Activated gamma-delta T cell (primary cell): ENCODE results near the gene HINT3.
"Not testable (repeated sequence)": the region's sequence is repeated elsewhere in the genome, so short reads cannot be mapped to it uniquely, and the experiment has no call there.

ENCODE experiments used
- DNase-seq: peaks from one replicate; lab custom pipeline; 2025; lab: John Stamatoyannopoulos, UW

The HINT3 gene

GRCh38 chr6:125962900-125963497 lies 6.4 kb downstream of the HINT3 start:
- no peak for DNase-seq

GRCh38 chr6:125963817-125964216 lies 7.2 kb downstream of the HINT3 start:
- no peak for DNase-seq

GRCh38 chr6:125966569-125966968 lies 10.0 kb downstream of the HINT3 start:
- DNase-seq: no peak

GRCh38 chr6:125968493-125968892 lies 11.9 kb downstream of the HINT3 start:
- no peak for DNase-seq

GRCh38 chr6:125970760-125971159 lies 14.2 kb downstream of the HINT3 start:
- DNase-seq: no peak

GRCh38 chr6:125972478-125972877 lies 15.9 kb downstream of the HINT3 start:
- DNase-seq: not testable (repeated sequence)

- no peak for DNase-seq
Observed at GRCh38 chr6:125974214-125974866, 17.8 kb downstream of the HINT3 start.

- no peak for DNase-seq
Observed at GRCh38 chr6:125979101-125979500, 22.5 kb downstream of the HINT3 start.

- no peak for DNase-seq
Observed at GRCh38 chr6:125981571-125982185, 25.1 kb downstream of the HINT3 start.

GRCh38 chr6:125983246-125983945 lies 26.8 kb downstream of the HINT3 start:
- no peak for DNase-seq

- DNase-seq: no peak
Observed at GRCh38 chr6:125984311-125984710, 27.7 kb downstream of the HINT3 start.

GRCh38 chr6:125985522-125985921 lies 29.0 kb downstream of the HINT3 start:
- DNase-seq: no peak

GRCh38 chr6:125985979-125986300 lies 29.4 kb downstream of the HINT3 start:
- no peak for DNase-seq

GRCh38 chr6:125986301-125987025 lies 29.9 kb downstream of the HINT3 start, which contains the start of gene TRMT11:
Gene TRMT11, plus strand, starts transcription at chr6:125986540. Its CDS starts 11 bp downstream, at chr6:125986551.
- DNase-seq: peak; percentile 73

GRCh38 chr6:125987026-125987617 lies 30.6 kb downstream of the HINT3 start:
- no peak for DNase-seq

GRCh38 chr6:125988280-125988679 lies 31.7 kb downstream of the HINT3 start:
- DNase-seq: no peak

GRCh38 chr6:125989631-125990030 lies 33.1 kb downstream of the HINT3 start:
- DNase-seq: no peak

GRCh38 chr6:125991653-125992052 lies 35.1 kb downstream of the HINT3 start:
- no peak for DNase-seq

GRCh38 chr6:125994670-125995488 lies 38.3 kb downstream of the HINT3 start:
- no peak for DNase-seq

- DNase-seq: no peak
Observed at GRCh38 chr6:125995972-125996580, 39.5 kb downstream of the HINT3 start.
